Panc1 (cell line): Measurements from ENCODE around the gene IGFALS. TPM values are rescaled to one million over a fixed set of nuclear protein-coding genes. Genes with fewer than 3 reads are reported as not detected.

Experiments
- ATAC-seq: fragments of 200-7000 bp; cut with Tn5 transposase; 2 replicates; pipeline ENCODE4 v1.9.1; 2020; ENCODE audit warnings: mild to moderate bottlenecking, moderate library complexity
- BruUV-seq: library from RNA; stranded (reverse); fragments of 400-500 nt; replicated peaks from 2 replicates; lab custom pipeline; 2021; lab: Mats Ljungman, UMichigan
- CTCF ChIA-PET: fragments of 300-600 bp; sonication (Branson Sonifier 250); formaldehyde crosslinking; loops from one replicate; lab custom pipeline; 2022; ENCODE audit warnings: antibody characterized with exemption; lab: Charles Lee
- POLR2A ChIA-PET: fragments of 300-600 bp; sonication (Branson Sonifier 250); formaldehyde crosslinking; loops from one replicate; lab custom pipeline; 2022; ENCODE audit warnings: antibody characterized with exemption; lab: Charles Lee
- DNase-seq: peaks from one replicate; pipeline ENCODE4 v3.0.0-alpha.2; 2010; ENCODE audit warnings: low read depth, low spot score
- H3K27ac ChIP-seq: 2 replicates; pipeline ENCODE4 v1.5.1; 2011; ENCODE audit warnings: mild to moderate bottlenecking, low read length, inconsistent platforms
- H3K27me3 ChIP-seq: fragments of 200-500 bp; sonication (Bioruptor generic); 2 replicates; pipeline ENCODE4 v1.6.0; 2014; ENCODE audit warnings: low read length, inconsistent platforms; ENCODE audit not compliant: control insufficient read depth, insufficient read depth
- H3K36me3 ChIP-seq: fragments of 200-500 bp; sonication (Bioruptor generic); 2 replicates; pipeline ENCODE4 v1.5.1; 2014; ENCODE audit warnings: inconsistent platforms, mild to moderate bottlenecking, low read length, moderate library complexity; ENCODE audit not compliant: control insufficient read depth, insufficient read depth
- H3K4me1 ChIP-seq: 2 replicates; pipeline ENCODE4 v1.5.1; 2011; ENCODE audit warnings: inconsistent platforms, mild to moderate bottlenecking, low read length, moderate library complexity; ENCODE audit not compliant: control insufficient read depth, insufficient read depth
- H3K4me3 ChIP-seq, 2 experiments: 2 replicates each; pipeline ENCODE4 v1.5.1; 2011 to 2012; ENCODE audit warnings: low read depth in 2 of 2, low read length in 2 of 2, mild to moderate bottlenecking in 2 of 2, inconsistent platforms in 1 of 2, moderate library complexity in 1 of 2
- H3K9me3 ChIP-seq: fragments of 200-500 bp; sonication (Bioruptor generic); 2 replicates; pipeline ENCODE4 v1.5.1; 2014; ENCODE audit warnings: low read depth, mild to moderate bottlenecking, inconsistent platforms, low read length, moderate library complexity; ENCODE audit not compliant: control insufficient read depth, insufficient read depth
- CTCF ChIP-seq: fragments of 450-650 bp; IDR thresholded peaks from 2 replicates; pipeline ENCODE4 v1.5.1; 2017; ENCODE audit warnings: mild to moderate bottlenecking
- POLR2AphosphoS5 ChIP-seq: IDR thresholded peaks from 2 replicates; pipeline ENCODE4 v1.6.1; 2012; ENCODE audit warnings: mild to moderate bottlenecking, low read depth, low read length, moderate library complexity
- REST ChIP-seq, 2 experiments: IDR thresholded peaks; 2 replicates each; pipeline ENCODE4 v1.6.1; 2011 to 2012; ENCODE audit warnings: low read depth in 2 of 2, control low read depth in 1 of 2, low read length in 1 of 2, mild to moderate bottlenecking in 1 of 2, moderate library complexity in 1 of 2; ENCODE audit not compliant: insufficient read depth in 1 of 2
- SIN3A ChIP-seq: IDR thresholded peaks from 2 replicates; pipeline ENCODE4 v1.6.1; 2012; ENCODE audit warnings: low read depth, mild to moderate bottlenecking, low read length, moderate library complexity, borderline replicate concordance; ENCODE audit not compliant: insufficient read depth
- TCF7L2 ChIP-seq: IDR thresholded peaks from 2 replicates; pipeline ENCODE4 v1.6.1; 2011; ENCODE audit warnings: mild to moderate bottlenecking, low read depth, low read length, inconsistent platforms
- in situ Hi-C: cut with HindIII; loops from 2 replicates; pipeline ENCODE4 v1.10.0; 2016; ENCODE audit warnings: low sequenced_read_pairs, low pct_unique_long_range_greater_than_20kb
- intact Hi-C: fragments of 100-400 bp; cut with micrococcal nuclease; formaldehyde crosslinking; loops from one replicate; pipeline ENCODE4 v1.10.0; 2022; ENCODE audit not compliant: unreplicated experiment
- total RNA-seq: library from RNA; stranded (reverse); gene quantifications from one replicate; pipeline ENCODE4 v1.2.1, GENCODE V29; 2021; ENCODE audit not compliant: unreplicated experiment

IGFALS gene
- total RNA-seq, 1 experiment from 2014 or later: 0.10 TPM

GRCh38 chr16:1743376-1744337 is 49.8 kb downstream of the IGFALS start:
- Histone ChIP-seq H3K27me3 (no peaks in the 10 kb centered on the region), H3K4me3 (no peak overlapping the region), H3K27ac (no peak overlapping the region), H3K9me3 (no peaks in the 10 kb centered on the region), H3K4me1 (no peaks in the 10 kb centered on the region), H3K36me3 (no peaks in the 10 kb centered on the region; the same call in 1 of the 2 replicates)
- in situ Hi-C loops (no loop called here), intact Hi-C loops (no loop called here)
- TF ChIP-seq SIN3A: no peak
- no peak for TF ChIP-seq TCF7L2
- TF ChIP-seq POLR2AphosphoS5: no peak
- no peak for TF ChIP-seq CTCF
- TF ChIP-seq REST (IDR thresholded peaks at IDR 0.05; ENCODE audit: insufficient read depth in 1 of 2, low read depth in 2 of 2, low read length in 1 of 2): no peak
- ChIA-PET CTCF (no interaction called here), POLR2A (no interaction called here)
- BruUV-seq: no TSS peak
- DNase-seq (no peak), ATAC-seq (no peak)

- POLR2A ChIA-PET: no interaction called here
Observed at GRCh38 chr16:1741553-1742165, 51.8 kb downstream of the IGFALS start.

More at GRCh38 chr16:1741553-1742165, 51.8 kb downstream of the IGFALS start:
- Histone ChIP-seq H3K4me3 (no peak overlapping the region), H3K4me1 (no peaks in the 10 kb centered on the region), H3K27me3 (no peaks in the 10 kb centered on the region), H3K27ac (no peak overlapping the region), H3K9me3 (no peaks in the 10 kb centered on the region), H3K36me3 (no peaks in the 10 kb centered on the region; the same call in 1 of the 2 replicates)
- DNase-seq: no peak
- TF ChIP-seq REST (IDR thresholded peaks at IDR 0.05; ENCODE audit: insufficient read depth in 1 of 2, low read depth in 2 of 2, low read length in 1 of 2) (no peak), POLR2AphosphoS5 (no peak), SIN3A (no peak), TCF7L2 (no peak), CTCF (no peak)
- no TSS peak for BruUV-seq
- CTCF ChIA-PET: no interaction called here
- in situ Hi-C loops (no loop called here), intact Hi-C loops (no loop called here)
- no peak for ATAC-seq
